CD4-positive, CD25-positive, alpha-beta regulatory T cell (primary cell): Measurements from ENCODE around the gene ZNF416. TPM values are rescaled to one million over a fixed set of nuclear protein-coding genes. Genes with fewer than 3 reads are reported as not detected.
A peak's percentile ranks its signal among the peaks of the same experiment; 100 is the strongest.

ENCODE experiments used
- ATAC-seq, 2 donors: fragments of 150-1000 bp; cut with Tn5 transposase; one replicate each; pipeline ENCODE4 v1.10.0; 2021; ENCODE audit warnings: low read depth in 2 of 2, moderate number of reproducible peaks in 2 of 2, moderate library complexity in 1 of 2
- DNase-seq, 3 donors: peaks; one replicate each; pipeline versions ENCODE4 v3.0.0 to v3.0.0-alpha.2; 2012 to 2022; ENCODE audit warnings: mixed read lengths in 1 of 3
- H3K27ac ChIP-seq: one replicate; pipeline ENCODE4 v1.7.0; 2013; ENCODE audit warnings: mild to moderate bottlenecking, low read length; ENCODE audit not compliant: insufficient read depth, poor library complexity, severe bottlenecking
- H3K27me3 ChIP-seq: one replicate; pipeline ENCODE4 v1.7.0; 2013; ENCODE audit warnings: low read length; ENCODE audit not compliant: control insufficient read depth, insufficient read depth
- H3K36me3 ChIP-seq: one replicate; pipeline ENCODE4 v1.7.0; 2013; ENCODE audit warnings: mild to moderate bottlenecking, low read length, moderate library complexity; ENCODE audit not compliant: control insufficient read depth, insufficient read depth
- H3K4me1 ChIP-seq: 2 replicates; pipeline ENCODE4 v1.7.0; 2013; ENCODE audit warnings: mild to moderate bottlenecking, low read length; ENCODE audit not compliant: insufficient read depth, control insufficient read depth, poor library complexity, severe bottlenecking
- H3K4me3 ChIP-seq: one replicate; pipeline ENCODE4 v1.7.0; 2013; ENCODE audit warnings: low read depth, mild to moderate bottlenecking, low read length, moderate library complexity
- H3K9me3 ChIP-seq, 2 experiments: 1 replicate in 1 of 2; 2 replicates in 1 of 2; pipeline ENCODE4 v1.7.0; 2013; ENCODE audit warnings: low read length in 2 of 2, mild to moderate bottlenecking in 1 of 2, moderate library complexity in 1 of 2; ENCODE audit not compliant: control insufficient read depth in 2 of 2
- H3K27ac Mint-ChIP-seq, 3 donors: one replicate each; pipeline ENCODE4 v1.8.0; 2020 to 2022; ENCODE audit warnings: mild to moderate bottlenecking in 3 of 3, mixed read lengths in 3 of 3, moderate library complexity in 2 of 3
- H3K27me3 Mint-ChIP-seq: one replicate; pipeline ENCODE4 v1.8.0; 2022; ENCODE audit warnings: mild to moderate bottlenecking, mixed read lengths
- H3K36me3 Mint-ChIP-seq: one replicate; pipeline ENCODE4 v1.8.0; 2020; ENCODE audit warnings: mixed read lengths
- H3K4me1 Mint-ChIP-seq, 4 donors: one replicate each; pipeline ENCODE4 v1.8.0; 2020 to 2022; ENCODE audit warnings: mixed read lengths in 4 of 4, mild to moderate bottlenecking in 1 of 4
- H3K4me3 Mint-ChIP-seq, 4 donors: one replicate each; pipeline ENCODE4 v1.8.0; 2020 to 2022; ENCODE audit warnings: mild to moderate bottlenecking in 4 of 4, mixed read lengths in 4 of 4, moderate library complexity in 3 of 4
- H3K9me3 Mint-ChIP-seq, 7 donors: one replicate each; pipeline ENCODE4 v1.8.0; 2020 to 2022; ENCODE audit warnings: mixed read lengths in 7 of 7, mild to moderate bottlenecking in 3 of 7, moderate library complexity in 2 of 7
- polyA plus RNA-seq, 4 donors: library from polyadenylated mRNA; unstranded; fragments of 300-500 nt; fragmentation: Illumina TruSeq; gene quantifications; one replicate each; pipeline ENCODE4 v1.2.3, GENCODE V29; 2021
- total RNA-seq: library from RNA; stranded (reverse); gene quantifications from one replicate; pipeline ENCODE4 v1.2.3, GENCODE V29; 2022

The ZNF416 gene
- total and polyA plus RNA-seq, 5 donors from 2014 or later: 4.1 to 9.5 (median 5.8) TPM

GRCh38 chr19:57570707-57571106 lies 8.0 kb downstream of the ZNF416 start:
- H3K27me3 ChIP-seq: no peaks in the 10 kb centered on the region
- H3K9me3 Mint-ChIP-seq: peaks cover 0 to 87% (median 33%) of the 10 kb centered on the region in 7 donors
- H3K36me3 Mint-ChIP-seq: peaks cover 38% of the 10 kb centered on the region
- peaks cover 85 to 100% of the 10 kb centered on the region in 2 experiments for H3K9me3 ChIP-seq
- no peaks in the 10 kb centered on the region for H3K4me1 ChIP-seq
- no peaks in the 10 kb centered on the region for H3K27me3 Mint-ChIP-seq
- H3K27ac Mint-ChIP-seq: no peak overlapping the region
- H3K4me1 Mint-ChIP-seq: peaks cover 0 to 4% (median 0%) of the 10 kb centered on the region in 4 donors
- ATAC-seq: no peak
- no peak overlapping the region for H3K27ac ChIP-seq
- no peak overlapping the region for H3K4me3 ChIP-seq
- DNase-seq: no peak
- no peak overlapping the region for H3K4me3 Mint-ChIP-seq
- peaks cover 37% of the 10 kb centered on the region for H3K36me3 ChIP-seq

DNA sequence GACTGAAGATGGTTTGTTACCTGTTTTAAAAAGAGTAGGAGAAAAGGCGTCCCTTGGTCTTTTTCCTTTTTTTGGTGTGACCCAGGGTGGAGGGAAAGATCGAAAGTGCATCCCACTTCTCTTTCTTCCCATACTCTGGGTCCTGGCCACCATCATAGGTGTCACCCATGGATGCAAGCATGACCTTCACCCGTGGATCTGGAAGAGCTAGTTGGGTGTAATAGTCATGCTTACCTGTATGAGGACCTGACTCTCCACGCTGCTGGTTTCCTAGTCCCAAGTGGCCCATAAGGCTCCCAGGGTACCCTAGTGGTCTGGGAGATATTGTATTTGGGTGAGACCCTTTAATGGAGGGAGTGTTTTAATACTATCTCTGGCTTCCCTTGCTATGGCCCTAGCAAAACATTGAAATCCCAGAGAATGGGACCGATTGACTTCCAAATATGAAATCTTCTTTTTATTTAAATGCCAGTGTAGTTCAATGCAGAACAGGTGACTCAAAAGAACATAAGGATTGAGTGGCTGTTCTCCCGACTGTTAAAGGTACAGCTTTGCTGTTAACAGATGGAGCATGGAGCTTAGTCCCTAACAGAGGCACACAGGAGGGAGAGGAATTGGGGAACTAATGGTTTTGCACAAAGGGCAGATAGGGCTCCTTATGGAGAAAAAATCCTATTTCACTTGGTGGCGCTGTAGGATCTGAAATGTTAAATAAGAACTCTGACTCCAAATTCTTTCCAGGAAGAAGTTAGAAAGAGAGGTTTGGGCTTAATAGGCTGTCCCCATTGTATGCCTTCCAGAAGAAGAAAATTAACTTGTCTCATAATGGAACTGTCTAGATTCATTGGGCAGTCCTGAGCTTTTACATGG lies 12.1 kb downstream of the ZNF416 start:
- H3K4me3 ChIP-seq: no peak overlapping the region
- Mint-ChIP-seq H3K9me3 (peaks cover 4 to 83% (median 36%) of the 10 kb centered on the region in 7 donors), H3K27me3 (no peaks in the 10 kb centered on the region), H3K4me1 (no peaks in the 10 kb centered on the region), H3K27ac (no peak overlapping the region), H3K36me3 (peaks cover 13% of the 10 kb centered on the region), H3K4me3 (no peak overlapping the region)
- ATAC-seq: no peak
- H3K27me3 ChIP-seq: peaks cover 3% of the 10 kb centered on the region
- H3K27ac ChIP-seq: no peak overlapping the region
- H3K4me1 ChIP-seq: no peaks in the 10 kb centered on the region
- H3K9me3 ChIP-seq: peaks cover 77 to 89% of the 10 kb centered on the region in 2 experiments
- no peaks in the 10 kb centered on the region for H3K36me3 ChIP-seq
- DNase-seq: peak in 1 of 3 donors; percentile 32

GRCh38 chr19:57563547-57563946 lies 15.2 kb downstream of the ZNF416 start:
- H3K36me3 ChIP-seq: no peaks in the 10 kb centered on the region
- Mint-ChIP-seq H3K27ac (no peak overlapping the region), H3K9me3 (peaks cover 2 to 73% (median 32%) of the 10 kb centered on the region in 7 donors), H3K4me1 (peaks cover 5 to 21% (median 11%) of the 10 kb centered on the region in 4 donors), H3K36me3 (peaks cover 14% of the 10 kb centered on the region), H3K27me3 (no peaks in the 10 kb centered on the region), H3K4me3 (no peak overlapping the region)
- H3K4me1 ChIP-seq: peaks cover 17% of the 10 kb centered on the region
- H3K27ac ChIP-seq: no peak overlapping the region
- ATAC-seq (no peak), DNase-seq (no peak)
- peaks cover 5% of the 10 kb centered on the region for H3K27me3 ChIP-seq
- no peak overlapping the region for H3K4me3 ChIP-seq
- peaks cover 59% of the 10 kb centered on the region in 2 experiments for H3K9me3 ChIP-seq

GRCh38 chr19:57560049-57560491 lies 18.6 kb downstream of the ZNF416 start:
- H3K4me1 Mint-ChIP-seq: peaks cover 5 to 36% (median 28%) of the 10 kb centered on the region in 4 donors
- peaks cover 5% of the 10 kb centered on the region for H3K27me3 ChIP-seq
- peaks cover 33 to 34% of the 10 kb centered on the region in 2 experiments for H3K9me3 ChIP-seq
- peak overlapping the region; percentile 81 for H3K4me3 ChIP-seq
- no peak for DNase-seq
- ATAC-seq: no peak
- H3K36me3 ChIP-seq: peaks cover 20% of the 10 kb centered on the region
- peaks cover 9 to 57% (median 19%) of the 10 kb centered on the region in 7 donors for H3K9me3 Mint-ChIP-seq
- peaks cover 26% of the 10 kb centered on the region for H3K4me1 ChIP-seq
- no peaks in the 10 kb centered on the region for H3K27me3 Mint-ChIP-seq
- peak overlapping the region; percentile 88 to 98 (median 93) for H3K4me3 Mint-ChIP-seq
- peak overlapping the region; percentile 62 for H3K27ac ChIP-seq
- peaks cover 32% of the 10 kb centered on the region for H3K36me3 Mint-ChIP-seq
- H3K27ac Mint-ChIP-seq: peak overlapping the region; percentile 76 to 98 (median 95)

GRCh38 chr19:57559404-57560025 lies 19.2 kb downstream of the ZNF416 start, which contains the start of gene ZNF550:
ZNF550 (minus strand) TSS chr19:57559863; CDS start chr19:57559682, 181 bp downstream.
- peaks cover 5% of the 10 kb centered on the region for H3K27me3 ChIP-seq
- peak; percentile 98 to 99 for ATAC-seq
- Mint-ChIP-seq H3K27me3 (no peaks in the 10 kb centered on the region), H3K27ac (peak within 1 kb of the TSS; percentile 94 to 98 (median 95)), H3K4me3 (peak within 1 kb of the TSS; percentile 88 to 98 (median 93)), H3K4me1 (peaks cover 5 to 36% (median 28%) of the 10 kb centered on the region in 4 donors), H3K9me3 (peaks cover 9 to 57% (median 21%) of the 10 kb centered on the region in 7 donors), H3K36me3 (peaks cover 37% of the 10 kb centered on the region)
- peak within 1 kb of the TSS; percentile 81 for H3K4me3 ChIP-seq
- peaks cover 26% of the 10 kb centered on the region for H3K4me1 ChIP-seq
- peaks cover 25% of the 10 kb centered on the region for H3K36me3 ChIP-seq
- peak within 1 kb of the TSS; percentile 62 for H3K27ac ChIP-seq
- H3K9me3 ChIP-seq: peaks cover 32 to 34% of the 10 kb centered on the region in 2 experiments
- peak; percentile 77 to 93 (median 87) for DNase-seq

DNA sequence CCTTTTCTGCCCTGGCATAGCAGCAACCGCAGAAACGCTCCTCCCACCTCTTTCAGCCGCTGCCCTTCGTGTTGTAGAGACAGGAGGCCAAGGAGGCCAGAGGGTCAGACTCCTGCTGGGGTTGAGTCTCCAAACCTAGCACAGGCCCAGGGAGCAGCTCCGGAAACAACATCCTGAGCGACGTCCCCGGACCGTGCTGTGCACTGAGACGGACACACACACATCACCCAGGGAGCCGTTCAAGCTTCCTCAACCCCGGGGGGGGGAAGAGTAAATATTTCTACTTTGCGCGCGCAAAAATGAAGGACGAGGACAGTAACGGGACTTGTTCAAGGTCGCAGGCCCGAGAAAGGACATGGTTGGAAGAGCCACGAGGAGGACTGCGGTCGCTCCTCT lies 19.7 kb downstream of the ZNF416 start:
- H3K4me1 ChIP-seq: peaks cover 26% of the 10 kb centered on the region
- peak overlapping the region; percentile 81 for H3K4me3 ChIP-seq
- H3K9me3 Mint-ChIP-seq: peaks cover 9 to 57% (median 19%) of the 10 kb centered on the region in 7 donors

GRCh38 chr19:57558525-57558924 lies 20.2 kb downstream of the ZNF416 start:
- H3K9me3 ChIP-seq: peaks cover 25 to 34% of the 10 kb centered on the region in 2 experiments
- H3K27ac ChIP-seq: no peak overlapping the region
- H3K36me3 ChIP-seq: peaks cover 35% of the 10 kb centered on the region
- Mint-ChIP-seq H3K27me3 (no peaks in the 10 kb centered on the region), H3K36me3 (peaks cover 43% of the 10 kb centered on the region), H3K4me1 (peaks cover 5 to 36% (median 28%) of the 10 kb centered on the region in 4 donors), H3K9me3 (peaks cover 9 to 56% (median 18%) of the 10 kb centered on the region in 7 donors), H3K4me3 (peak overlapping the region; percentile 88 to 98 (median 93)), H3K27ac (peak overlapping the region; percentile 94 to 98 (median 94))
- ATAC-seq (no peak), DNase-seq (no peak)
- peaks cover 5% of the 10 kb centered on the region for H3K27me3 ChIP-seq
- H3K4me3 ChIP-seq: peak overlapping the region; percentile 81
- H3K4me1 ChIP-seq: peaks cover 26% of the 10 kb centered on the region

More for the DNA sequence above, 19.7 kb downstream of the ZNF416 start:
- peaks cover 5 to 36% (median 28%) of the 10 kb centered on the region in 4 donors for H3K4me1 Mint-ChIP-seq
- Histone ChIP-seq H3K27ac (peak overlapping the region; percentile 62), H3K36me3 (peaks cover 30% of the 10 kb centered on the region), H3K27me3 (peaks cover 5% of the 10 kb centered on the region), H3K9me3 (peaks cover 29 to 34% of the 10 kb centered on the region in 2 experiments)
- peak overlapping the region; percentile 88 to 98 (median 93) for H3K4me3 Mint-ChIP-seq
- H3K27me3 Mint-ChIP-seq: no peaks in the 10 kb centered on the region
- DNase-seq (peak in 2 of 3 donors; percentile 9 to 42), ATAC-seq (no peak)
- H3K36me3 Mint-ChIP-seq: peaks cover 42% of the 10 kb centered on the region
- H3K27ac Mint-ChIP-seq: peak overlapping the region; percentile 94 to 98 (median 94)
